ENCODE measurements around the gene COL13A1.

Gene COL13A1

GRCh38 chr10:69976795-69977546 lies 175.3 kb downstream of the COL13A1 start:
- no peak for DNase-seq

GRCh38 chr10:69979174-69979573 lies 177.5 kb downstream of the COL13A1 start:
- no peak for DNase-seq

- no peak for DNase-seq
Measured at GRCh38 chr10:69980672-69981071, 179.0 kb downstream of the COL13A1 start.

- no peak for DNase-seq
Measured at GRCh38 chr10:69988094-69988493, 186.4 kb downstream of the COL13A1 start.

GRCh38 chr10:69991151-69991550 lies 189.4 kb downstream of the COL13A1 start:
- DNase-seq: no peak

GRCh38 chr10:69994262-69994661 lies 192.6 kb downstream of the COL13A1 start:
- DNase-seq: no peak

- DNase-seq: no peak
Measured at GRCh38 chr10:69996611-69997010, 194.9 kb downstream of the COL13A1 start.

GRCh38 chr10:70000262-70000661 lies 198.6 kb downstream of the COL13A1 start:
- DNase-seq: no peak

GRCh38 chr10:70007116-70007820 lies 205.6 kb downstream of the COL13A1 start:
- no peak for DNase-seq

Measured in activated T-cell treated with anti-CD3 and anti-CD28 coated beads for 4 hours (primary cell).